Esophagus muscularis mucosa (tissue), 4 donors: ENCODE data around the gene DRD4. TPM values are rescaled to one million over a fixed set of nuclear protein-coding genes. Genes with fewer than 3 reads are reported as not detected.
A peak's percentile ranks its signal among the peaks of the same experiment; 100 is the strongest.

ENCODE experiments used
- DNase-seq: peaks from one replicate; pipeline ENCODE4 v3.0.0-alpha.2; 2017; ENCODE audit errors: extremely low spot score
- H3K27ac ChIP-seq, 4 donors: fragments of 200-600 bp; sonication (generic); replicated peaks in 1 of 4; 1 replicate in 3 of 4; 2 replicates in 1 of 4; pipeline ENCODE4 v1.5.1; 2016 to 2019; ENCODE audit warnings: mild to moderate bottlenecking in 1 of 4
- H3K27me3 ChIP-seq, 4 donors: fragments of 200-600 bp; sonication (generic); one replicate each; pipeline versions ENCODE4 v1.5.1 to v1.6.0; 2016 to 2019
- H3K36me3 ChIP-seq, 4 donors: fragments of 200-600 bp; sonication (generic); one replicate each; pipeline ENCODE4 v1.5.1; 2016 to 2019
- H3K4me1 ChIP-seq, 4 donors: fragments of 200-600 bp; sonication (generic); one replicate each; pipeline ENCODE4 v1.5.1; 2016 to 2019
- H3K4me3 ChIP-seq, 4 donors: fragments of 200-600 bp; sonication (generic); 1 replicate in 2 of 4; 2 replicates in 2 of 4; pipeline ENCODE4 v1.5.1; 2016 to 2019; ENCODE audit warnings: mild to moderate bottlenecking in 4 of 4, moderate library complexity in 1 of 4
- H3K9me3 ChIP-seq, 4 donors: fragments of 200-600 bp; sonication (generic); 1 replicate in 3 of 4; 2 replicates in 1 of 4; pipeline ENCODE4 v1.5.1; 2016 to 2019
- EP300 ChIP-seq: sonication (generic); formaldehyde crosslinking; IDR thresholded peaks from one replicate; pipeline ENCODE4 v1.6.1; 2017; ENCODE audit warnings: antibody characterized with exemption
- POLR2A ChIP-seq: fragments of 450-650 bp; IDR thresholded peaks from one replicate; pipeline ENCODE4 v1.6.1; 2017; ENCODE audit warnings: antibody characterized with exemption, moderate library complexity, mild to moderate bottlenecking, low read depth
- POLR2AphosphoS5 ChIP-seq, 2 donors: sonication (generic); formaldehyde crosslinking; IDR thresholded peaks; one replicate each; pipeline ENCODE4 v1.6.1; 2017; ENCODE audit warnings: antibody characterized with exemption in 2 of 2
- WGBS: methylation state at CpG from one replicate; pipeline ENCODE4 v1.1.5; 2018; 5-methylcytosine and 5-hydroxymethylcytosine counted together
- intact Hi-C: fragments of 100-400 bp; cut with DNase I; formaldehyde crosslinking; loops from one replicate; pipeline ENCODE4 v1.15.1; 2023
- total RNA-seq, 4 donors: library from RNA; depleted of rRNA; stranded (reverse); fragments of >200 nt; gene quantifications; one replicate each; pipeline versions ENCODE4 v1.1.0 to v1.2.1, GENCODE V29; 2016
- TF ChIP-seq, protein P1 (sequence below), 3 experiments: fragments of 200-600 bp in 2 of 3; fragments of 450-650 bp in 1 of 3; sonication (generic) in 2 of 3; IDR thresholded peaks; one replicate each; pipeline ENCODE4 v1.5.1; 2017 to 2019; ENCODE audit warnings: antibody characterized with exemption in 3 of 3, mild to moderate bottlenecking in 2 of 3, moderate library complexity in 1 of 3

Gene DRD4
- total RNA-seq, 4 donors from 2014 or later: 0.26 to 1.1 (median 0.42) TPM; not detected in 1

DNA sequence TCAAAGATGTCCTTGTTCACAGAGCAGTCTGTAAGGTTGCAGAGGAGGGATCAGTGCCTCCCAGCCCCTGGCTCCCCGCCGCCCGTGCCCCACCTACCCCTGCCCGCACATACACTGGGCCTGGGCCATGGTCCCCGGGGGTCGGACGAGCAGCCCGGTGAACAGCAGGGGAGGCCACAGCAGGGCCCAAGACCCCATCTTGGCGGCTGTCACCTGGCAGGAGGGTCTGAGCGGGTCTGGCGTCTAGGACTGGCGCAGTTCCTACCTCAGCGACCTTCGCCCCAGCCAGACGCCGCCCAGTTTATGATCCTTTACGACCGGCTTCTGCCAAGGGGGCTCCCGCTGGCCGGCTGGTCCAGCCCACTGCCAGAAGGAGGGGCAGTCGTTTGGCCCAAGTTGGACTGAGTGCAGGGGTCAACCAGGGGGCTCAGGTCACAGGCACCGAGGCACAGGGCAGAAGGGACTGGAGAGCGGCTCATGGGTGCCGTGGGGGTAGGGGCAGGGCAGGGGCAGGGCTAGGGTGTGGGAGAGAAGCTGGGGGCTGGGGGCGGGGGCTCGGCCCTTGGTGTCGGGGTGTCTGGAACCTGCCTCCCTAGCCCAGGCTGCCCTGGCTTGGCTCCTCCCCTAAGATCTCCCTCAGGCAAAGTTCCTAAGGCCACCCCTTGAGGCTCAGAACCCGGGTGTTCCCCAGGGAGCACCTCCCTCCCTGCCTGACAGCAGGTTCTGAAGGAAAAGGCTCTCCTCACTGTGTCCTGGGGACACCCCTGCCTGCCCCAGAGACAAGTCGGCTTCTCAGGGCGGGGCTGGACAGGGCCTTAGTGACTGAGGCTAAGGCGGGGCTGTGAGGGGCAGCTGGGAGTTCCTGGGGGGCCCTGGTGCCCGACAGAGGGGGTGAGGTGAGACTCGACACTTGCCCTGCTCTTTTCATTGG is 12.1 kb upstream of the DRD4 start, which contains the start of gene CDHR5:
CDHR5 (minus strand) TSS at position 251 of the 931 bp plus-strand sequence; CDS start at position 198, 53 bp downstream.
- Histone ChIP-seq H3K4me1 (peaks cover 2 to 39% (median 22%) of the 10 kb centered on the region in 4 donors), H3K4me3 (no peak within 1 kb of the TSS), H3K27me3 (peaks cover 0 to 40% (median 2%) of the 10 kb centered on the region in 4 donors), H3K27ac (no peak within 1 kb of the TSS), H3K9me3 (no peaks in the 10 kb centered on the region), H3K36me3 (peaks cover 0 to 32% (median 15%) of the 10 kb centered on the region in 4 donors)
- intact Hi-C loops: no loop called here
- TF ChIP-seq, protein P1, sequence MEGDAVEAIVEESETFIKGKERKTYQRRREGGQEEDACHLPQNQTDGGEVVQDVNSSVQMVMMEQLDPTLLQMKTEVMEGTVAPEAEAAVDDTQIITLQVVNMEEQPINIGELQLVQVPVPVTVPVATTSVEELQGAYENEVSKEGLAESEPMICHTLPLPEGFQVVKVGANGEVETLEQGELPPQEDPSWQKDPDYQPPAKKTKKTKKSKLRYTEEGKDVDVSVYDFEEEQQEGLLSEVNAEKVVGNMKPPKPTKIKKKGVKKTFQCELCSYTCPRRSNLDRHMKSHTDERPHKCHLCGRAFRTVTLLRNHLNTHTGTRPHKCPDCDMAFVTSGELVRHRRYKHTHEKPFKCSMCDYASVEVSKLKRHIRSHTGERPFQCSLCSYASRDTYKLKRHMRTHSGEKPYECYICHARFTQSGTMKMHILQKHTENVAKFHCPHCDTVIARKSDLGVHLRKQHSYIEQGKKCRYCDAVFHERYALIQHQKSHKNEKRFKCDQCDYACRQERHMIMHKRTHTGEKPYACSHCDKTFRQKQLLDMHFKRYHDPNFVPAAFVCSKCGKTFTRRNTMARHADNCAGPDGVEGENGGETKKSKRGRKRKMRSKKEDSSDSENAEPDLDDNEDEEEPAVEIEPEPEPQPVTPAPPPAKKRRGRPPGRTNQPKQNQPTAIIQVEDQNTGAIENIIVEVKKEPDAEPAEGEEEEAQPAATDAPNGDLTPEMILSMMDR (IDR thresholded peaks at IDR 0.05): no peak
- no peak for DNase-seq
- 89% methylated on average over 15 of the region's 33 CpGs for WGBS

DNA sequence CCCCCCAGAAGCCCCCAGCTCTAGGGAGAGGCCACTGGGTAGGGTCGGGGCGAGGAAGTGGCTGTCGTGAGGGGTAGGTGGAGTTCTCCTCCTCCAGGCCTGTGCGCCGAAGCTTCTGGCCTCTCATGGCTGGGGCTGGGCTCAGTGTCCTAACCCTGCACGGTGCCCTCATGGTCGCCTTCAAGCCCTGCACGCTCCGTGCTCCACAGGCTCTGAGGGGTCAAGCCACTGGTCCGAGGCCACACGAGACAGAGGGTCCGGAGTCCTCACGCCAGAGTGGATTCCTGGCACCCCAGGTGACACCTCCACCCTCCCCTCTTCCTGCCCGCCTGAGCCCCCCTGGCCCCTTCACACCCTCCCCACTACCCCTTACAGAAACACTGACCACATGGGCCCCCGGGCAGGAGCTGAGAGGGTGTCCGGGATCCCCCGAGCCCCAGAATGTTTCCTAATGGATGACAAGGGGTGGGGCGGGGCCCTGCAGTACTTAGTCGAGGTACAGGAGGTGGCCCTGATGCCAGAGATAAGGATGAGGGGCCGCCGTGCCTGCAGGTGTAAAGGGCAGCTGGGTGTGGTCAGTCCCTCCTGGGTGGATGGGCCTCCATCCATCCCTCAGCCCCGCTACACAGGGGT is 11.3 kb upstream of the DRD4 start:
- Histone ChIP-seq H3K4me3 (no peak overlapping the region), H3K36me3 (peaks cover 0 to 32% (median 17%) of the 10 kb centered on the region in 4 donors), H3K27me3 (peaks cover 0 to 40% (median 2%) of the 10 kb centered on the region in 4 donors), H3K9me3 (no peaks in the 10 kb centered on the region), H3K4me1 (peaks cover 2 to 33% (median 21%) of the 10 kb centered on the region in 4 donors), H3K27ac (no peak overlapping the region)
- TF ChIP-seq POLR2AphosphoS5 (IDR thresholded peaks at IDR 0.05): no peak
- TF ChIP-seq POLR2A: no peak
- TF ChIP-seq, protein P1 (IDR thresholded peaks at IDR 0.05): no peak
- no peak for TF ChIP-seq EP300
- intact Hi-C loops: no loop called here
- DNase-seq: no peak
- WGBS: 93% methylated on average over 16 of the region's 22 CpGs

- Histone ChIP-seq H3K27me3 (peaks cover 0 to 40% (median 2%) of the 10 kb centered on the region in 4 donors), H3K27ac (no peak within 1 kb of the TSS), H3K36me3 (peaks cover 0 to 27% (median 15%) of the 10 kb centered on the region in 4 donors), H3K9me3 (no peaks in the 10 kb centered on the region), H3K4me3 (peak within 1 kb of the TSS in 1 of 4 donors; percentile 3), H3K4me1 (peaks cover 2 to 29% (median 19%) of the 10 kb centered on the region in 4 donors)
- intact Hi-C loops: no loop called here
- TF ChIP-seq POLR2AphosphoS5 (IDR thresholded peaks at IDR 0.05): no peak
- TF ChIP-seq EP300: no peak
- TF ChIP-seq POLR2A: no peak
- TF ChIP-seq, protein P1 (IDR thresholded peaks at IDR 0.05): no peak
- WGBS: 13% methylated on average over 15 of the region's 72 CpGs
- DNase-seq: no peak
Observed at GRCh38 chr11:626475-627307, 10.4 kb upstream of the DRD4 start, which contains the start of gene SCT. Gene SCT, minus strand, starts transcription at chr11:627181. Its CDS starts 38 bp downstream, at chr11:627143.

DNA sequence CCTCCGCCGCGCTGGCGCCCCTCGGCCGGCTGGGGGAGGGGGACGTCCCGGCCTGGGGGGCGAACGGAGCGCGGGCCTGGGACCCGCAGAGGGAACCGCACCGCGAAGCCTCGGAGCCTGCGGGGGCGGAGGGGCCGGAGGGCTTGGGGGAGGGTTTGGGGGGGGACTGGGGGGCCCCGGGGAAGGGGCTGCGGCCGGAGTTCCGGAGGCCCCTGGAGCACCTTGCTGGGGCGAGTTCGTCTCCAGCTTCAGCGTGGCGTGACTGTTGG is 9.8 kb upstream of the DRD4 start:
- 71% methylated on average over 4 of the region's 28 CpGs for WGBS
- peaks cover 0 to 40% (median 2%) of the 10 kb centered on the region in 4 donors for H3K27me3 ChIP-seq
- intact Hi-C loops: no loop called here

More for the DNA sequence above, 9.8 kb upstream of the DRD4 start:
- Histone ChIP-seq H3K9me3 (no peaks in the 10 kb centered on the region), H3K4me1 (peaks cover 2 to 29% (median 19%) of the 10 kb centered on the region in 4 donors), H3K27ac (no peak overlapping the region), H3K36me3 (peaks cover 0 to 21% (median 12%) of the 10 kb centered on the region in 4 donors), H3K4me3 (peak overlapping the region in 1 of 4 donors; percentile 3)
- no peak for DNase-seq
- no peak for TF ChIP-seq POLR2AphosphoS5 (IDR thresholded peaks at IDR 0.05)
- TF ChIP-seq POLR2A: no peak
- TF ChIP-seq, protein P1 (IDR thresholded peaks at IDR 0.05): no peak
- no peak for TF ChIP-seq EP300
